ENCODE data around the gene MTA3.

Gene MTA3

DNA sequence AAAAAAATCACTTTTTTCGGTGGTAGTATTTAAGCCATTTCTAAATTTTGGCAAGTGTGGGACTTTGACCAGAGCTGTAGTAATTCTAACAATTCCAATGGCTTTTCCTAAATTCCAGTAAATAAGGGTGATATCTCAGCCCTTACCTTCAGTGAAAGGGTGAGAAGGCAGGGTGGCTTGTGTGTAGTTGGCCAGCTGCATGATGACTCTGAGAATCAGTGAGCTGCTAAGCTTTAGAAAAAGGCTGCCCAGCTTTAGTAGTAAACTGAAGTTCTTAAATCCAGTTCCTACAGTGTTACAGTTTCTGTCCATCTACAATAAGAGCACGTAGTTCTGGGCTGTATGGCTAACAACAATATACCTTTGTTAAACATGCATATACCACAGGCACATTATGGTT, 153.5 kb downstream of the MTA3 start:
- H3K27ac ChIP-seq (ENCODE audit: low read depth, low read length): no peak overlapping the region
- H3K27me3 ChIP-seq (ENCODE audit: control insufficient read depth, low read length): no peaks in the 10 kb centered on the region
- no peaks in the 10 kb centered on the region for H3K9me3 ChIP-seq (ENCODE audit: control insufficient read depth, insufficient read depth, low read length)
- H3K4me1 ChIP-seq (ENCODE audit: control insufficient read depth, low read length): no peaks in the 10 kb centered on the region
- no peak overlapping the region for H3K4me2 ChIP-seq (ENCODE audit: low read length)
- H3F3A ChIP-seq (ENCODE audit: control insufficient read depth, insufficient read depth): no peaks in the 10 kb centered on the region
- no peak for TF ChIP-seq EZH2phosphoT487 (IDR thresholded peaks at IDR 0.05; ENCODE audit: borderline replicate concordance, low read length)
- H3K9me2 ChIP-seq (replicated peaks; ENCODE audit: control insufficient read depth, low read length): no peaks in the 10 kb centered on the region
- no peaks in the 10 kb centered on the region for H4K20me1 ChIP-seq (ENCODE audit: control insufficient read depth, insufficient read depth, low read depth, low read length)
- H3K36me3 ChIP-seq (ENCODE audit: control insufficient read depth, low read length): no peaks in the 10 kb centered on the region
- H3K79me2 ChIP-seq (ENCODE audit: control insufficient read depth, low read length): no peaks in the 10 kb centered on the region
- no peak overlapping the region for H3K4me3 ChIP-seq (ENCODE audit: low read length)

DNA sequence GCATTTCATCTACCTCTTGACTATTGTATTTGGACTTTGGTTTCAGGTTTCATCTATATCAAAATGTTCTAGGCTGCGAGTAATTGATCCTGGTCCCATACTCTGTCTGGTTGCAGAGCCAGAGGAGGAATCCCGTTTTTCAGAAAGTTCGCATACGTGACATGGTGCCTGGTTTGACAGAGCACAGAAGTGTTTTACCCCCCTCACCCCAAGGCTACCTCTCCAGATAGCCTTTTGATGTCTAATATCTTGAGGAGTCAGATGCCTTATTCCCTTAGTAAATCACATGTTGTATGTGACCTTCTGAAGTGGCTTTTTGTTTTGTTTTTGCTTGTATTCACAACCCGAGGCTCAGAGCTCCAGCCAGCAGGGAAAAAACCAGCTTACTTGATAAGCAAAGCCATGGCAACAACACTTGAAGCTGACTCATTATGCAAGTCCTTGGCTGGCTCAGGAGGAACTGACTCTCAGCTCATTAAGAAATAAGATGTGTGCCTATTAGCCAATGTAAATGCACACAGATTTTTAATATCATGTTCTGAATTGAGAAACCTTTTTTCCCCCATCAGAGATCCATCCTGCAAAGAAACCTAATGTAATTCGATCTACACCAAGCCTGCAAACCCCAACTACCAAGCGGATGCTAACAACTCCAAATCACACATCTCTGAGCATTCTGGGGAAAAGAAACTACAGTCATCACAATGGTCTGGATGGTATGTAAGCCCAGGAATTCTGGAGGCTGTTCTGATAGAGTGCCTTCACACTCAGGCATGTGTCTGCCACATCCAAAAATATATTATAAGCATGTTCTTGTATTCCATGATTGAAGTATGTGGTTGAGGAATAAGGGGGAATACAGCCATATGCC, 154.1 kb downstream of the MTA3 start:
- no peaks in the 10 kb centered on the region for H3K9me3 ChIP-seq (ENCODE audit: control insufficient read depth, insufficient read depth, low read length)
- no peaks in the 10 kb centered on the region for H3K36me3 ChIP-seq (ENCODE audit: control insufficient read depth, low read length)
- TF ChIP-seq, protein P1, sequence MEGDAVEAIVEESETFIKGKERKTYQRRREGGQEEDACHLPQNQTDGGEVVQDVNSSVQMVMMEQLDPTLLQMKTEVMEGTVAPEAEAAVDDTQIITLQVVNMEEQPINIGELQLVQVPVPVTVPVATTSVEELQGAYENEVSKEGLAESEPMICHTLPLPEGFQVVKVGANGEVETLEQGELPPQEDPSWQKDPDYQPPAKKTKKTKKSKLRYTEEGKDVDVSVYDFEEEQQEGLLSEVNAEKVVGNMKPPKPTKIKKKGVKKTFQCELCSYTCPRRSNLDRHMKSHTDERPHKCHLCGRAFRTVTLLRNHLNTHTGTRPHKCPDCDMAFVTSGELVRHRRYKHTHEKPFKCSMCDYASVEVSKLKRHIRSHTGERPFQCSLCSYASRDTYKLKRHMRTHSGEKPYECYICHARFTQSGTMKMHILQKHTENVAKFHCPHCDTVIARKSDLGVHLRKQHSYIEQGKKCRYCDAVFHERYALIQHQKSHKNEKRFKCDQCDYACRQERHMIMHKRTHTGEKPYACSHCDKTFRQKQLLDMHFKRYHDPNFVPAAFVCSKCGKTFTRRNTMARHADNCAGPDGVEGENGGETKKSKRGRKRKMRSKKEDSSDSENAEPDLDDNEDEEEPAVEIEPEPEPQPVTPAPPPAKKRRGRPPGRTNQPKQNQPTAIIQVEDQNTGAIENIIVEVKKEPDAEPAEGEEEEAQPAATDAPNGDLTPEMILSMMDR (IDR thresholded peaks at IDR 0.05; ENCODE audit: low read depth, low read length, poor library complexity, severe bottlenecking): no peak
- no peak for TF ChIP-seq EZH2phosphoT487 (IDR thresholded peaks at IDR 0.05; ENCODE audit: borderline replicate concordance, low read length)
- H3K27ac ChIP-seq (ENCODE audit: low read depth, low read length): no peak overlapping the region
- H3K4me3 ChIP-seq (ENCODE audit: low read length): no peak overlapping the region
- H3K4me2 ChIP-seq (ENCODE audit: low read length): no peak overlapping the region
- H3K79me2 ChIP-seq (ENCODE audit: control insufficient read depth, low read length): no peaks in the 10 kb centered on the region
- no peaks in the 10 kb centered on the region for H4K20me1 ChIP-seq (ENCODE audit: control insufficient read depth, insufficient read depth, low read depth, low read length)
- no peaks in the 10 kb centered on the region for H3F3A ChIP-seq (ENCODE audit: control insufficient read depth, insufficient read depth)
- no peaks in the 10 kb centered on the region for H3K27me3 ChIP-seq (ENCODE audit: control insufficient read depth, low read length)
- H3K9me2 ChIP-seq (replicated peaks; ENCODE audit: control insufficient read depth, low read length): no peaks in the 10 kb centered on the region
- no peaks in the 10 kb centered on the region for H3K4me1 ChIP-seq (ENCODE audit: control insufficient read depth, low read length)

DNA sequence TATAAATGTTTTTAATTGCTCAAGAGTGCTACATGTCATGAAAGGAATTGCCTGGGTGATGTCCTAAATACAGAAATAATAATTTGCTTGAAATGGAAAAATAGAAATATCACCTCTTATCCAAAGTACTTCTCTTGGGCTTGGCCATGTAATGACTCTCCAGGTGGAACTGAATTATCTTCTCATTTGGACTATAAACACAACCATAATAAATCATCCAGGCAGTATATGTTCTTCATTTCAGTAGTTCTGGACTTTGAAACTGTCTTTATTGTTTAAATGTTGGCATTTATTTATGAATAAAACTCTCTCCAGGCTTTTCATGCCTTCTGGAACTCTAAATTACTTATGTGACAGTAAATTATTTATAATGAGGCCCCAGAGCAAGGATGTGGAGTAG, 155.0 kb downstream of the MTA3 start:
- no peak overlapping the region for H3K27ac ChIP-seq (ENCODE audit: low read depth, low read length)
- H3F3A ChIP-seq (ENCODE audit: control insufficient read depth, insufficient read depth): no peaks in the 10 kb centered on the region
- no peaks in the 10 kb centered on the region for H3K79me2 ChIP-seq (ENCODE audit: control insufficient read depth, low read length)
- H3K4me1 ChIP-seq (ENCODE audit: control insufficient read depth, low read length): no peaks in the 10 kb centered on the region
- H3K36me3 ChIP-seq (ENCODE audit: control insufficient read depth, low read length): no peaks in the 10 kb centered on the region
- H3K9me2 ChIP-seq (replicated peaks; ENCODE audit: control insufficient read depth, low read length): no peaks in the 10 kb centered on the region
- no peak overlapping the region for H3K4me2 ChIP-seq (ENCODE audit: low read length)
- TF ChIP-seq, protein P1 (IDR thresholded peaks at IDR 0.05; ENCODE audit: low read depth, low read length, poor library complexity, severe bottlenecking): no peak
- no peak for TF ChIP-seq EZH2phosphoT487 (IDR thresholded peaks at IDR 0.05; ENCODE audit: borderline replicate concordance, low read length)
- H3K9me3 ChIP-seq (ENCODE audit: control insufficient read depth, insufficient read depth, low read length): no peaks in the 10 kb centered on the region
- no peak overlapping the region for H3K4me3 ChIP-seq (ENCODE audit: low read length)
- H4K20me1 ChIP-seq (ENCODE audit: control insufficient read depth, insufficient read depth, low read depth, low read length): no peaks in the 10 kb centered on the region
- no peaks in the 10 kb centered on the region for H3K27me3 ChIP-seq (ENCODE audit: control insufficient read depth, low read length)

DNA sequence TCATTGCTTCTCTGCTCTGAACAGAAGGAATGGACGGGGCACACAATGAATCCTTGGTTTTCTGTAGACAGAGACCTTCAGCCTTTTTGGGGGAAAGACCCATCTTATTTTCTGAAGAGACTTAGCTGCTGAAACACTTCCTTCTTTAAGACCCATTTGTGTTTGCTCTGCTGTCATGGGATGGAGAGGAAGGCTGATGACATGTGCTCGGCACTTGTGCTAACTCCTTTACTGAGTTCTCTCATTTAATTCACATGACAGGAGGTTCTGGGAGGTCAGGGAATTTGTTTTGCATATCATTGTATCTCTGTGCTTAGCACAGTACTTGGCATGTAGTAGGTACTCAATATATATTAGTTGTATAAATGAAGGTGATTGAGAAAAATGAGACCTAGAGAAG, 156.5 kb downstream of the MTA3 start:
- peaks cover 4% of the 10 kb centered on the region; the same call in 1 of the 2 replicates for H3K36me3 ChIP-seq (ENCODE audit: control insufficient read depth, low read length)
- no peak overlapping the region for H3K27ac ChIP-seq (ENCODE audit: low read depth, low read length)
- no peaks in the 10 kb centered on the region for H3K27me3 ChIP-seq (ENCODE audit: control insufficient read depth, low read length)

More for the DNA sequence above, 156.5 kb downstream of the MTA3 start:
- Histone ChIP-seq H3K4me3 (ENCODE audit: low read length) (no peak overlapping the region), H3K4me1 (ENCODE audit: control insufficient read depth, low read length) (no peaks in the 10 kb centered on the region), H4K20me1 (ENCODE audit: control insufficient read depth, insufficient read depth, low read depth, low read length) (no peaks in the 10 kb centered on the region), H3K9me3 (ENCODE audit: control insufficient read depth, insufficient read depth, low read length) (peaks cover 6% of the 10 kb centered on the region), H3K9me2 (replicated peaks; ENCODE audit: control insufficient read depth, low read length) (no peaks in the 10 kb centered on the region), H3K4me2 (ENCODE audit: low read length) (no peak overlapping the region), H3K79me2 (ENCODE audit: control insufficient read depth, low read length) (no peaks in the 10 kb centered on the region), H3F3A (ENCODE audit: control insufficient read depth, insufficient read depth) (no peaks in the 10 kb centered on the region)
- no peak for TF ChIP-seq EZH2phosphoT487 (IDR thresholded peaks at IDR 0.05; ENCODE audit: borderline replicate concordance, low read length)
- TF ChIP-seq, protein P1 (IDR thresholded peaks at IDR 0.05; ENCODE audit: low read depth, low read length, poor library complexity, severe bottlenecking): no peak

Data from DOHH2 (cell line).